Measurements from ENCODE around the gene EIF4B. TPM values are rescaled to one million over a fixed set of nuclear protein-coding genes. Genes with fewer than 3 reads are reported as not detected.

EIF4B gene
- total and polyA plus RNA-seq, 2 experiments from 2014 or later: 141 to 584 TPM

DNA sequence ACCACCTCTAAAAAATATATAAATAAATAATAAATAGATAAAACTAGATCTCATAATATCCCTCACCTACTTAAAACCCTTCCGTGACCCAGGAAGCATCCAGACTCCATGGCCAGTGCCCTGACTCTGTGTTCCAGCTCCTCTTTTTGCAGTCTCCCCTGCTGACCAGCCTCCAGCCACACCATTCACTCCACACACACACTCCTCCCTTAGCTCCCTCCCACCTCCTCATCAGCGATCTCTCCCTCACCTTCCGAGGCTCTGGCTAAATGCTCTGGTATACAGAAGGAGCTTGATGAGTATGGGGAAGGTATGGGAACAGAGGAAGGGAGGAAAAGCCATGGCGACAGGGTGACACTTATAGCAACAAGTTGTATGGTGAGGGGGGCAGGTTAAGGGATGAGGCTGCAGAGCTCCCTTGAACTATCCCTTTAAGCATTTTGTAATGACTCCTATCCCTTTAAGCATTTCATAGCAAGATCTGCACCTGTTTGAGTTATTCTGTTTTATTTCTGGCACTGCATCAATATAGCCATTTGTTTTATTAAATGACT is 26.1 kb upstream of the EIF4B start:
- Histone ChIP-seq H3K27ac (ENCODE audit: low read depth) (no peak overlapping the region), H3K9me2 (ENCODE audit: insufficient read depth) (no peaks in the 10 kb centered on the region), H3K79me2 (replicated peaks; ENCODE audit: insufficient read depth) (no peaks in the 10 kb centered on the region), H3K4me3 (no peak overlapping the region), H3F3A (replicated peaks; ENCODE audit: low read depth) (no peaks in the 10 kb centered on the region), H3K4me2 (no peak overlapping the region), H3K36me3 (ENCODE audit: insufficient read depth) (no peaks in the 10 kb centered on the region), H3K4me1 (ENCODE audit: insufficient read depth) (peaks cover 9% of the 10 kb centered on the region), H4K20me1 (replicated peaks; ENCODE audit: insufficient read depth) (no peaks in the 10 kb centered on the region), H2AFZ (no peak overlapping the region), H3K27me3 (ENCODE audit: insufficient read depth) (no peaks in the 10 kb centered on the region)
- H3K36me3 Mint-ChIP-seq (ENCODE audit: low read depth): no peaks in the 10 kb centered on the region
- no peaks in the 10 kb centered on the region; the same call in 2 of the 3 replicates for H3K9me3 Mint-ChIP-seq
- no peak overlapping the region for H3K27ac Mint-ChIP-seq
- peaks cover 7% of the 10 kb centered on the region for H3K27me3 Mint-ChIP-seq (ENCODE audit: insufficient read depth, low read depth, poor library complexity)
- H3K4me1 Mint-ChIP-seq: peaks cover 13% of the 10 kb centered on the region
- ATAC-seq (no peak), DNase-seq (ENCODE audit: low spot score) (no peak)
- H3K4me3 Mint-ChIP-seq: no peak overlapping the region
- TF ChIP-seq, protein P1, sequence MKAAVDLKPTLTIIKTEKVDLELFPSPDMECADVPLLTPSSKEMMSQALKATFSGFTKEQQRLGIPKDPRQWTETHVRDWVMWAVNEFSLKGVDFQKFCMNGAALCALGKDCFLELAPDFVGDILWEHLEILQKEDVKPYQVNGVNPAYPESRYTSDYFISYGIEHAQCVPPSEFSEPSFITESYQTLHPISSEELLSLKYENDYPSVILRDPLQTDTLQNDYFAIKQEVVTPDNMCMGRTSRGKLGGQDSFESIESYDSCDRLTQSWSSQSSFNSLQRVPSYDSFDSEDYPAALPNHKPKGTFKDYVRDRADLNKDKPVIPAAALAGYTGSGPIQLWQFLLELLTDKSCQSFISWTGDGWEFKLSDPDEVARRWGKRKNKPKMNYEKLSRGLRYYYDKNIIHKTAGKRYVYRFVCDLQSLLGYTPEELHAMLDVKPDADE (IDR thresholded peaks at IDR 0.05): no peak
- no peak for TF ChIP-seq EZH2phosphoT487 (IDR thresholded peaks at IDR 0.05; ENCODE audit: unreplicated experiment)

- H2AFZ ChIP-seq: no peak overlapping the region
- no peaks in the 10 kb centered on the region for H3K79me2 ChIP-seq (replicated peaks; ENCODE audit: insufficient read depth)
- peak; percentile 84 for ATAC-seq
- peak; percentile 99 for DNase-seq (ENCODE audit: low spot score)
- Mint-ChIP-seq H3K27me3 (ENCODE audit: insufficient read depth, low read depth, poor library complexity) (peaks cover 7% of the 10 kb centered on the region), H3K4me1 (peaks cover 13% of the 10 kb centered on the region), H3K27ac (no peak overlapping the region), H3K4me3 (no peak overlapping the region; the same call in 2 of the 3 replicates), H3K9me3 (no peaks in the 10 kb centered on the region; the same call in 2 of the 3 replicates), H3K36me3 (ENCODE audit: low read depth) (no peaks in the 10 kb centered on the region)
- no peaks in the 10 kb centered on the region for H3F3A ChIP-seq (replicated peaks; ENCODE audit: low read depth)
- H3K4me1 ChIP-seq (ENCODE audit: insufficient read depth): peaks cover 9% of the 10 kb centered on the region
- H3K36me3 ChIP-seq (ENCODE audit: insufficient read depth): no peaks in the 10 kb centered on the region
- TF ChIP-seq, protein P2, sequence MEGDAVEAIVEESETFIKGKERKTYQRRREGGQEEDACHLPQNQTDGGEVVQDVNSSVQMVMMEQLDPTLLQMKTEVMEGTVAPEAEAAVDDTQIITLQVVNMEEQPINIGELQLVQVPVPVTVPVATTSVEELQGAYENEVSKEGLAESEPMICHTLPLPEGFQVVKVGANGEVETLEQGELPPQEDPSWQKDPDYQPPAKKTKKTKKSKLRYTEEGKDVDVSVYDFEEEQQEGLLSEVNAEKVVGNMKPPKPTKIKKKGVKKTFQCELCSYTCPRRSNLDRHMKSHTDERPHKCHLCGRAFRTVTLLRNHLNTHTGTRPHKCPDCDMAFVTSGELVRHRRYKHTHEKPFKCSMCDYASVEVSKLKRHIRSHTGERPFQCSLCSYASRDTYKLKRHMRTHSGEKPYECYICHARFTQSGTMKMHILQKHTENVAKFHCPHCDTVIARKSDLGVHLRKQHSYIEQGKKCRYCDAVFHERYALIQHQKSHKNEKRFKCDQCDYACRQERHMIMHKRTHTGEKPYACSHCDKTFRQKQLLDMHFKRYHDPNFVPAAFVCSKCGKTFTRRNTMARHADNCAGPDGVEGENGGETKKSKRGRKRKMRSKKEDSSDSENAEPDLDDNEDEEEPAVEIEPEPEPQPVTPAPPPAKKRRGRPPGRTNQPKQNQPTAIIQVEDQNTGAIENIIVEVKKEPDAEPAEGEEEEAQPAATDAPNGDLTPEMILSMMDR (conservative IDR thresholded peaks at IDR 0.05; ENCODE audit: low read depth in 2 of 2): peak; percentile 100
- TF ChIP-seq REST (IDR thresholded peaks at IDR 0.05; ENCODE audit: unreplicated experiment): no peak
- TF ChIP-seq CREB1 (CRISPR knock-in tag; IDR thresholded peaks at IDR 0.05; ENCODE audit: low read depth): peak; percentile 55; the same call in 1 of the 2 replicates
- TF ChIP-seq ZNF114 (CRISPR knock-in tag; IDR thresholded peaks at IDR 0.05): no peak
- no peaks in the 10 kb centered on the region for H3K27me3 ChIP-seq (ENCODE audit: insufficient read depth)
- no peaks in the 10 kb centered on the region for H4K20me1 ChIP-seq (replicated peaks; ENCODE audit: insufficient read depth)
- H3K4me3 ChIP-seq: no peak overlapping the region
- no peaks in the 10 kb centered on the region for H3K9me2 ChIP-seq (ENCODE audit: insufficient read depth)
- H3K27ac ChIP-seq (ENCODE audit: low read depth): no peak overlapping the region
- no peak overlapping the region for H3K4me2 ChIP-seq
These were observed 25.4 kb upstream of the EIF4B start for GRCh38 chr12:52980650-52981423.
